ENCODE measurements around the gene NLRP2B.
"Not testable (repeated sequence)": the region's sequence is repeated elsewhere in the genome, so short reads cannot be mapped to it uniquely, and the experiment has no call there.

The NLRP2B gene

GRCh38 chrX:57641338-57641737 lies 38.7 kb downstream of the NLRP2B start:
- no peak overlapping the region for H3K4me3 ChIP-seq (replicated peaks in 1 of 2; ENCODE audit: low read depth in 2 of 2, low read length in 2 of 2)
- TF ChIP-seq CTCF (IDR thresholded peaks at IDR 0.05; ENCODE audit: low read depth, low read length) = no peak
- no peak for DNase-seq (ENCODE audit: low read depth in 2 of 2)

GRCh38 chrX:57640674-57641016 lies 39.4 kb downstream of the NLRP2B start:
- no peak overlapping the region for H3K4me3 ChIP-seq (replicated peaks in 1 of 2; ENCODE audit: low read depth in 2 of 2, low read length in 2 of 2)
- no peak for DNase-seq (ENCODE audit: low read depth in 2 of 2)
- TF ChIP-seq CTCF (IDR thresholded peaks at IDR 0.05; ENCODE audit: low read depth, low read length) = no peak

GRCh38 chrX:57629438-57629837 lies 50.6 kb downstream of the NLRP2B start:
- not testable (repeated sequence) for H3K4me3 ChIP-seq (replicated peaks in 1 of 2; ENCODE audit: low read depth in 2 of 2, low read length in 2 of 2); DNase-seq (ENCODE audit: low read depth in 2 of 2)

Measured in cardiac fibroblast (primary cell).